DOHH2 (cell line): ENCODE measurements around the gene CHAMP1.

Experiments used
- EZH2phosphoT487 ChIP-seq: fragments of 200-600 bp; sonication (generic); IDR thresholded peaks from 2 replicates; pipeline ENCODE4 v1.6.1; 2017; ENCODE audit warnings: borderline replicate concordance, mild to moderate bottlenecking, antibody characterized with exemption, low read length, moderate library complexity, mixed read lengths
- TF ChIP-seq, protein P1 (sequence below): fragments of 200-600 bp; sonication (generic); IDR thresholded peaks from one replicate; pipeline ENCODE4 v1.5.1; 2014; ENCODE audit warnings: antibody characterized with exemption, mild to moderate bottlenecking, low read depth, low read length; ENCODE audit not compliant: poor library complexity, severe bottlenecking

DNA sequence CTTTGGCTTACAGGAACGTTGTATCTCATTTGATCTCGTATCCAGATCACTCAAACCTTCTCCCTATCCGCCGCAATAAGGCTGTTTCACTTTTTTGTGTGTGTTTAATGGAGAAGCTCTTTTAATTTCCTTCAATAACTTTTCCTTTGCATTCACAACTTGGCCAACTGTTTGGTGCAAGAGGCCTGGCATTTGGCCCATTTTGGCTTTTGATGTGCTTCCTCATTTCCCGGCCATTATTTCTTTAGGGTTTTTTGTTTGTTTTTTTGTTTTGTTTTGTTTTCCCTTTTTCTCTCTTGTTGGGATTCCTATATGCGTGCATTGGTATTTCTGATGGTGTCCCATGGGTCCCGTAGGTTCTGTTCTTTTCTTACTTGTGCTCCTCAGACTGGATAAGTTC, 39.0 kb upstream of the CHAMP1 start:
- TF ChIP-seq EZH2phosphoT487 = no peak
- TF ChIP-seq, protein P1, sequence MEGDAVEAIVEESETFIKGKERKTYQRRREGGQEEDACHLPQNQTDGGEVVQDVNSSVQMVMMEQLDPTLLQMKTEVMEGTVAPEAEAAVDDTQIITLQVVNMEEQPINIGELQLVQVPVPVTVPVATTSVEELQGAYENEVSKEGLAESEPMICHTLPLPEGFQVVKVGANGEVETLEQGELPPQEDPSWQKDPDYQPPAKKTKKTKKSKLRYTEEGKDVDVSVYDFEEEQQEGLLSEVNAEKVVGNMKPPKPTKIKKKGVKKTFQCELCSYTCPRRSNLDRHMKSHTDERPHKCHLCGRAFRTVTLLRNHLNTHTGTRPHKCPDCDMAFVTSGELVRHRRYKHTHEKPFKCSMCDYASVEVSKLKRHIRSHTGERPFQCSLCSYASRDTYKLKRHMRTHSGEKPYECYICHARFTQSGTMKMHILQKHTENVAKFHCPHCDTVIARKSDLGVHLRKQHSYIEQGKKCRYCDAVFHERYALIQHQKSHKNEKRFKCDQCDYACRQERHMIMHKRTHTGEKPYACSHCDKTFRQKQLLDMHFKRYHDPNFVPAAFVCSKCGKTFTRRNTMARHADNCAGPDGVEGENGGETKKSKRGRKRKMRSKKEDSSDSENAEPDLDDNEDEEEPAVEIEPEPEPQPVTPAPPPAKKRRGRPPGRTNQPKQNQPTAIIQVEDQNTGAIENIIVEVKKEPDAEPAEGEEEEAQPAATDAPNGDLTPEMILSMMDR = no peak
